HG03103 (cell line): ENCODE data around the gene REEP1.
"Not testable (repeated sequence)": the region's sequence is repeated elsewhere in the genome, so short reads cannot be mapped to it uniquely, and the experiment has no call there.

Experiments used
- ATAC-seq: cut with Tn5 transposase; IDR thresholded peaks from one replicate; pipeline ENCODE4 v1.9.1; 2021; ENCODE audit warnings: low read depth; ENCODE audit not compliant: unreplicated experiment

The REEP1 gene

DNA sequence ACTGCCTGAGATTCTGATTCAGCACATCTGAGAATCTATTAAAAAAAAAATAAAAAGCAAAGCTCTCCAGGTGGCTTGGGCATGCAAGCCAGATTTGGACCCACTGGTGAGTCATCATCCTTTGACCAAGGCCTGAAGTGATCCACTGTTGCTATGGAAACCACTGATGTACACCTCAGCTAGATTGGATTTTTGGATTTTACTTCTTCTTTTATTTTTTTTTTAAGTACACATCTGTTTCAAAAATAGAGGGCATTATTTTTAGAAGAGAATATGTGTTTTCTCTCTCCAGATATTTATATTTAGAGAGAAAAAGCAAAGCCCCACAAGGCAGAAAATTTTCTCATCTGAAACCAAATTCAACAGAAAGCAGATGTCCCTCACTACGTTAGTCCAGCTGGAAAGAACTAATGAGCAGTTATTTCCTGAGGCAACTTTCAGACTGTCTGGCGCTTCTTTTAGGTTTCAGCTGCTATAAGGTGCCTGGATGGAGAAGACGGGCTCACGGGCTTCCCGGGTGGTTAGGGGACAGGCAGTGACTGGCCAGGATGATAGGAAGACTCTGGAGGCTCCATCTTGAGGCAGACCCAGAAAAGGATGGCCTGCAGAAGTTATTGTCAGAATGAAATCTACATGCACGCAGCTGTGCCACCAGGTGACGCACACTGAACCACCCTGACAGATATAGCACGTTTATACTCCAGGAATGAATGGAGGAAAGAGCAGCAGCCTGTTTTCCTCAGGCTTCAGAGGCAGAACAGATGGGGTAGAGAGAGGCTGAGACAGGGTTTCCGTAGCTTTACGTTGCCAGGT, 87.6 kb downstream of the REEP1 start:
- ATAC-seq = no peak

DNA sequence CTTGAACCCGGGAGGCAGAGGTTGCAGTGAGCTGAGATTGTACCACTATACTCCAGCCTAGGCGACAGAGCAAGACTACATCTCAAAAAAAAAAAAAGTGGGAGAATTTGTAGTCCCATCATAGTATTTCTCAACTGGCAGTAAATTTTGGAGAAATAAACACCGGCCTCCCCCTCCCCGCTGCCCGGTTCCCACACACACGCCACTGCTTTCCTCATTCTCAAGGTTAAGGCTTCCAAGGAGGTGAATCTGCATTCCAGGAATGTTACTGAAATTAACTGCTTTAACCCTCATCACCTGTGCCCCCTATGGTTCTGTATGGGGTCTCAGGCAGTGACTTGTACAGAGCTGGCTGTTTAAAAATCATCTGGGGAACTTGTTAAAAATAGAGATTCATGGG, 88.2 kb downstream of the REEP1 start:
- ATAC-seq = no peak

DNA sequence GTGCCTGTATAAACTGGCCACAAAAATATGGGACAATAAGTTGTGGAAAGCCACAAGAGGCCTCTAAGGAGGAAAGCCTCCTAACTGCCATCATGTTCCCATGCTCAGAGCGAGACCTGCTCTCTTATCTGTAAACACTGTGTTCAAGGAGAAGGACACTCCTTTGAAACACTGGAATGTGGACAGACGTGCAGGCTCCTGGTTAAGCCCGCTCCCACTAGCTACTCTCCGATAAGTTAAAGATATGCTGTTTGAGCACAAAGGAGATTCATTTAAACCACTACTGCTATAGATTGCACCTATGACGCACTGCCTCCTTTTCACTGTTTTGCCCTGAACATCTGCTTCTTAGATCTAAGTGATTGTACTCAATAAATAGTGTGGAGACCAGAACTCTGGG, 92.2 kb downstream of the REEP1 start:
- not testable (repeated sequence) for ATAC-seq

DNA sequence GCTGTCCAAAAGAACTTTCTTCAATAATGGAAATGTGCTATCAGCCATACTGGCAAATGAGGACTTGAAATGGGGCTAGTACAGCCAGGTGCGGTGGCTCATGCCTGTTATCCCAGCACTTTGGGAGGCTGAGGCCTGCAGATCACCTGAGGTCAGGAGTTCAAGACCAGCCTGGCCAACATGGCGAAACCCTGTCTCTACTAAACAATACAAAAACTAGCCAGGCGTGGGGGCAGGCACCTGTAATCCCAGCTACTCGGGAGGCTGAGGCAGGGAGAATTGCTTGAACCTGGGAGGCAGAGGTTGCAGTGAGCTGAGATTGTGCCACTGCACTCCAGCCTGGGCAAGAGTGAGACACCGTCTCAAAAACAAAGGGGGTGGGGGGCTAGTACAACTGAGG, 92.6 kb downstream of the REEP1 start:
- ATAC-seq = not testable (repeated sequence)

DNA sequence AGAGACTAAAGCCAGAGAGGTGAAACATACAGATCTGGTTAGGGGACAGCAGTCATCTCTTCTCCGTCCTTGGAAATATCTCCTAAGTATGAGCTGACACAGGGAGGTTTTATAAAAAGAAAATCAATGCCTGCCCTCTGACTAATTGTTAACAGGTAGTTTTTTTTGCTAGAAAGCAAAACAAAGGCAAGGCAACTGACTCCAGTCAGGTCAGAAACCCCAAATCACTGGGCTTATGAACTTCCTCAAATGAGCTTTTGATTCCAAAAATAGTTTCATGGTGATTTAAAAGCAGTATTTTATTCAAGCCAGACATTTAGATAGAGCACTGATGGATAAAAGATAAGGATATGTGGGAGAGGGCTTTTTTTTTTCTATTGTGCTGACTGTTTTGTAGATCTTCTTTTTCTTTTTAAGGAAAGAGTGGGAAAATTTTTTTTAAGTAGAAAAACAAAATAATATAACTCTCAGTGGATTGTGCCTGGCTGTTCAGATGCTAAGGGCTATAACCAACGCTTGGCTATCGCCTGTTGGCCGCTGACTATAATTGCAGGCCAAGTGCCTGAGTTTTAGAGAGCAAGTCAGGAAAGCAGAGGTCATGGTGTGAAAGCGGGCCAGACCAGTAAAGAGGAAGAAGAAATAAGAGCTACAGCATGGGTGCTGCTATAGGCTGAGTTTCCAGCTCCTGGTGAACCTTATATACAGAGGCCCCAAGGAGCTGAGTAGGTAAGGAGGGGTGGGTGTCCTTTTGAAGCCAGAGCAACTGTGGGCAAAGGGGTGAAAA, 93.3 kb downstream of the REEP1 start:
- ATAC-seq = peak; percentile 56

DNA sequence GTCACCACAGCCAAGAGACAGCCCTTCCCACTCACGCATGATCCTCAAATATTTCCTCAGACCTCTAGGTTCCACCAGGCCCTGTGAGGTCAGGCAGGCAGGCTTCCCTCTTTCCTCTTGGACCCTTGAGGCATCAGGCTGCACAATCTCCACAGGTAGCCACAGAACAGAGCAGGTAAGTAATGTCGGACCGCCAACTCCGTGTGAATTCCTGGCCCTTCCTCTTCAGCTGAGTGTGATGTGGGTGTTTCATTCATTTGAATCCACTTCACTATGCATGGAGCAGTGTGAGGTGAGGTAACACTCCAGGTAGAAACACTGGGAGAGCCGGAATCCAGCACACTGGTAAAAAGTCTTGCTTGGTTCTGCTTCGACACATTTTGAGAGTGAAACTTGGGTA, 94.2 kb downstream of the REEP1 start:
- no peak for ATAC-seq

DNA sequence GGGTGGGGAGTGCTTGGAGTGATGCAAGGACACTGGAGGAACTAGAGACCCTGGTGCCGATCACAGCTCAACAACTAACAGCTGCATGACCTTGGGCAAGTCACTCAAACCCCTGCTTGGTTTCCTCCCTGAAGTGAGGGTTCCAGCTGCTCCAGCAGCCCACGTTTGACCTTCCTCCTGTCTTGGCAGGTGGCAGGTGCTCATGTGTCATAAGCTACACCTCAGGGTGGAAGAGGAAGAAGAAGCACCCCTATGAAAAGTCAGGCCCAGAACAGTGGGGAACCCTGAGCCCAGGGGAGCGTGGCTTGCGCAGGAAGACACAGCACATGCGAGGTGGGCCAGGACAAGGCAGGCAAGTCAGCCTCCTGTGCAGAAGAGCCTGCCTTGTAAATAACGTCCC, 95.8 kb downstream of the REEP1 start:
- no peak for ATAC-seq

DNA sequence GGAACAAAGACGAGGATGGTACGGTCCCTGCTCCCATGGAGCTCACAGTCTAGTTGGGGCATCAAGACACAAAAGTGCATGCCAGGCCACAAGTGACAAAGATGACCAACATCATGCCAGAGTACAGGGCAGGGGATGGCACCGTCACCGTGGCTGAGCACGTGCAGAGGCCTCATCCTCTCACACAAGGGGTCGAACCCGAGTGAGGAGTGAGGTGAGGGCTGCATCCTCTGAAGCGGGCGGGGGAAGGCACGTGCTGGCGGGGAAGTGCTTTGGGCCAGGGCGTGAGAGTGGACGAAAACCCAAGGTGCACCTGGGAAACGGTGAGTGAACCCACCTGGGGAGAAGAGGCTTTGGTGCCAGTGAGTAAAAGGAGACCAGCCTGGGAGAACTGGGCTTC, 97.2 kb downstream of the REEP1 start:
- ATAC-seq = no peak

DNA sequence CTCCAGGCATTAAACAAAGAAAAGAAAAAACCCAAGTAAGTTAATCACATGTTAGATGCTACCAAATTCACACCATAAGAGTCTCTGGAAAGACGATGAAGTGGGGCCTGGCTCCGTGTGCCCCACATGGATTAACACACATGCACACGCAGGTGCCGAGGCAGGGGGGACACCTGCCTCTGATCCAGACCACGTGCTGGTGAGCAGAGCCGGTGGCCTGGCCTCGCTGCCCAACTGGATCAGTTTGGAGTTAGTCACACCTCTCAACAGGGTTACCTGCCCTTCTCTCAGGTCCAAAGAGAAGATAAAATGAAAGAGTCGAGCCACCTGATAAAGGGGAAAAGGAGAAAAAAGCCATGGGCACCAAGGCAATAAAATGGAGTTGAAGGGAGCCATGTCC, 97.7 kb downstream of the REEP1 start:
- no peak for ATAC-seq

DNA sequence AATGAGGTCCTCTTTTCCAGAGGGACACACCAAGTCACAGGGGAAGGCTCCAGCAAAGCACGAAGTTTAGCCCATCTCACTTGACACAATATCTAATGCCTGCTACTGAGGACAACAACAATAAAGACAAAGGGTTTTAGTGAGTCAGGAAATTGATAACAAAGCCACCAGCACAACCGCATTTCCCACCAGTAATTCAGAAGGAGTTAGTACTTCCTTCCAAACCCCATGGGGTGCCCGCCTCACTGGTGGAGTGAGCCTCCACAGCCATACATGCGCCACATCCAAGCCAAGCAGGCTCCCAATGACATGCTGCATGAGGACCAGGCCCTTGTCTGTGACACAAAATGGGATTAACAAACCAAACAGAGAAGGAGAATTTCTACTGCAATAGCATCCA, 98.1 kb downstream of the REEP1 start:
- no peak for ATAC-seq

DNA sequence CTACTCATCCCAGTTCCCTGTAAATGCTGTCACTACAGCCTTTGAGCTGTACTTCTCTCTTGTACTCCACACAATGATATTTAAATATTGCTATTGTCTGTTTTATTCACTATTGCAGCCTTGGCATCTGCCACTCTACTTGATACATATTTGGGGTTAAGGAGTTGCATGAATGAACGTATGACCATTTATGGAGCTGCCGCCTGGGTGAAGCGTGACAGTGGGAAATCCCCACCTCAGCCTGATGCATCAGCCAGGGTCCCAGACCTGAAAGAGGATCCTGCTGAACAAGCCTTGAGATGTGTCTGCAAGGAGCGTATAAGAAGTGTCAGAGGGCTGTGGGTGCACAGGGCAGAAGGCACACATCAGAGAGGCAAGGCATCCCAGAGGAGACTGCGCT, 99.1 kb downstream of the REEP1 start:
- peak; percentile 82 for ATAC-seq

DNA sequence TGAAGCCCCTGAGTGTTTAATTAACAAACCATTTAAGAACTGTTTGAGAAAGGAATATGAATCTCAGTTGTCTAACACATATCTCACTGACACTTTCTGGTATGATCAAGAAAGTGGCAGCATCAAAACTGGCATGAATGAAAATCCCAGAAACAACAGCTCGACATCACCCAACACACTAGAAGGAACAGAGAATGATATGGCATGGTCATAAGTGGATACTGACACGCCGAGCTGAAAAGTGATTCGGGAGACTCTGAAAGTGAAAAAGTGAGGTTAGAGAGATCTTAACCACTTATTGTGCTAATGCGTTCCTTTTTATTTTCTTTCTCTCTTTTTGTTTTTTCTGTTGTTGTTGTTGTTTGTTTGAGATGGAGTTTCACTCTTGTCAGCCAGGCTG, 100.3 kb downstream of the REEP1 start:
- no peak for ATAC-seq

DNA sequence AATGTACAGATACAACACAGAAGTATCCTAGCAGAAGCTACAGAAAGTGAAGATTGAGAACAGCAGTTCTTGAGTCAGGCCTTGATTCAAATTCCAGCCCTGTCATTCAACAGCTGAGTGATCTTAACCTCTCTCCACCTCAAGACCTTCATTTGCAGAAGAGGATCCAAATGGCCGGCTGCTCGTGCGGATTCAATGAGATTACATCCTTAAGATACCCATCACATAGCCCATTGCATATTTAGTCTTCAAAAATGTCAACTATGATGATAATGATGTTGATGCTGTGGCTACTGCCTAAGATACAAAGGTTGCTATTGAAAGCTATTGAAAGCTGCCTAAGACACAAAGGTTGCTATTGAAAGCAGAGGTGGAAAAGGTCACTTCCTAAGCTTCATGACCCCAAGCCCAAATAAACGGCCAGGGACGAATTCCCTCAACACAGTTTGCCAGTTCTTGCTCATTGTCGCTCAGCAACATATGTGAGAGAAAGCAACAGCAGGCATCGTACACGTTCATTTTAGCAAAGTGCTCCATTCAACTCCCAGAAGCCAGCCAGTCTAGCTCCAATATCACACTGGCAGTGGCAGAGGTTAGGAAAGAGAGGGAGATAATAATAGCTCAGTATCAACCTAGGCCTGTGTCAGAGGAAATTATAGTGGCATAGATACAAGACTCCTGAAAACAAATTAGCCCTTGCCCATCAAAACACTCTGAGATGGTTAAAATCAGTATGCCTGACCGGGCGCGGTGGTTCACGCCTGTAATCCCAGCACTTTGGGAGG, 102.0 kb downstream of the REEP1 start:
- no peak for ATAC-seq

DNA sequence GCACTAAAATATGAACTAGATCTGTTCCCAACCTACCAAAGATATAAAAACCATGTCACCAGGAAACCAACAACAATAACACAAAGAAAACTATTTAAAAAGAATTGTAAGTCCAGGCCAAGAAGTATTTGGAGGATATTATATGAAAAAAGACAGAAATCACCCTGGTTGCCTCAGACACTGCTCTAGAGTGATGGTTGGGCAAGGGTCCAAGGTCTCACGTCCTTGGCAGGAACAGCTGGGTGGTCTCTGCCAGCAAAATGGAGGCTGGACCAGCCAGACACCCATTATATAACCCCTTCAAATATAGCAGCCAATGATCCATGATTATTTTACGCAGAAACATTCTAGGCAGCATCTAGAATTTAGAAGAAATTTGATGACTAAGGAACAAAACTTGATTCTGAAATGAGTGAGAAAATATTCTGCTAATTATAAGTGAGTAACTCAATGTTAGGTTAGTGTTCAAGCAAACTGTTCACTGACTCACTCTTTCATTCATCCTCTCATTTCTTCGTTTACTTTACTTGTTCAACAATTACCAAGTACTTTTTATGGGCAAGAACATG, 102.8 kb downstream of the REEP1 start:
- no peak for ATAC-seq

DNA sequence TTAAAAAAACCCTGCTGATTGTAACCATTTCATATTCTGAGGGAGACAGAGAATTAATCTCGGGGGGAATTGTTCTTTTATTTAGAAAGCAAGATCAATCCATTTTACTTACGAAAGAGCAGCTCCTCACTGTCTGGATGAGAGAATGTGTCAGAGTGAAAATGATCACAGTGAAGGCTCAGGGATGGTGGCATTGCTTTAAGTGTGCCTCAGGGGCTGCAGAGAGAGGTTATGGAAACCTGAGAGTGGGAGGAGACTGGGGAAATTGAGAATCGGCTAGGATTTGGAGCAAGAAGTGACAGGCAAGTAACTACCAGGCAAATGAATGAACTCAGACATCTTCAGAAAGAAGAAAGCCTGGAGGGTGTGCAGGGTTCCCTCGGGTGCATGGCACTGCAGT, 104.0 kb downstream of the REEP1 start:
- ATAC-seq = no peak

DNA sequence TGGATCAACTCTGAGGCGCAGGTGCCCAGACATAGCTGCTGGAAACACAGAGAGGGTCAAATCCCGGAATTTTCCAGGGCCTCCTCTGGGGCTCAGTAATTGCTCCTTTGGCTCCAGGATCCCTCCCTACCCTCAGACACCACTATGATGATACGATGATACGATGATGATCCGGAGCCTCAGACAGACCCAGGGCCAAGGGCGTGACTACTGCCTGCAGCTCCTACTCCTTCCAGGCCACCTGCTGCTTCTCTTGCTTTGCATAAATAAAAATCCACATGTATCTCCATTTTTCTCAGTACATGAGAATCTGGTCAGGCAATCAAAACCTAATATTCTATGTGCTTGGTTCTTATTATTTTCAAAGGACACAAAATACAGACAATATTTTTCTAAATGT, 104.5 kb downstream of the REEP1 start:
- no peak for ATAC-seq

DNA sequence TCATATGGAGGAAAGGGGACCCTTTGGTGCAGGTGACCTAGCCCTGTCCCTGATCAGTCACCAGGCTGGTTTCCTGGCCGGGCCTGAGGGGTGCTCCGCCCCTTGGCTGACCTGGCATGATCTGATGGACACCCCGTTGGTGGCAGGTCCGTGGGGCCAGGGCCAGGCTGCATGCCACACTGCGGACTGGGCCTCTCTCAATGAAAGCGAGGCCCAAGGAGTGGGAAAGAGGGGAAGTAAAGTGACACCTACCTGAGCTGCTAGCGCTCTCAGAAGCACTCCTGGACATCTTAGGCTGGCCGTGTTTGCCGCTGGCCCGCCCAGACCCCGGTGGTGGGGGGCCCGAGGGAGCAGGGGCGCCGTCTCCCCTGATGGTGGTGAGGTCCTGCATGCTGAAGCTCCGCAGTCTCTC, 105.0 kb downstream of the REEP1 start:
- ATAC-seq = no peak

DNA sequence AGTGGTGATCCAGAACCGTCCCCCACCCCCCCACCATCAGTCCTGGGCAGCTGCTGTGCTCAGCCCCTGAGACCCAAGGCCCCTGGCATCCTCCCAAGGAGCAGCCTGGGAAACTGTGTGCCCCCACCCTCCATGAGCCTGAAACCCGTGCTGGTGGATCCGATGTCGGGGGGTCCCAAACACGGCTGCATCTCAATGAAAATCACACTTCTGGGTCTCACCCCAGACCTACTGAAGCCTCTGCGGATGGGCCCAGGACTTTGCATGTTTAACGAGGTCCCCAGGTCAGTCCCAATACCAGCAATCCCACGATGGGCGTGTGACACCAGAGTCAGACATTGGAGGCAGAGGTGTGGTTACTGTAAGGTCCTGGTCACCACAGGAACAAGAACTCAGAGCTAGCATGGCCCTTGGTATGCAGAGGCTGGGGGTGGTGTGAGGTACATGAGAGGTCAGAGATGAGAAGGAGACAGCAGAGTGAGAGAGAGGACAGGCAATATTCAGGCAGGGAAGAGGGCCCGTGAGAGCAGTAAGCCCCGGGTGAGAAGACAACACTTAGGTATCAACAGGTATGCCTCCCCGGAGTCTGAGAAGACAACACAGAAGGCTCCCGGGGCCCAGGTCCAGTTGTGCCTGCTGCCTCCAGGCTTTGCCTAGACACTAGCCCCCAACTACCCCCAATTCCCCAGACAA, 105.6 kb downstream of the REEP1 start:
- ATAC-seq = no peak

DNA sequence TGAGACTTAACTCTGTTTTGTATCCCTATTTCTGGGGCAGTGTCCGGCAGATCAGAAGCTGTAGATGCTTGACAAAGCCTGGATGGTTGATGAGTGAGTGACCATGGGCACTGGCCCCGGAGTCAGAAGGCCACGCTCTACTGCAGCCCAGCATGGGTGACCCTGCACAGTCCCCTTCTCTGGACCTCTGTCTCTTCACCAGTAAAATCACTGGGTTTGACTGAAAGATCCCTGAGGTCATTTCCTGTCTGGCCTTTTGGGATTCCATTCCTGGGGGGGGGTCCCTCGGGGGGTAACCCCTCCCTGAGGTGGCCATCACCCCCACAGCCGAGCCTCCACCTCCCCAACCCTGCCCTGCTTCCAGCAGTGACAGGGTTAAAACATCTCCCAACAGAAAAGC, 106.5 kb downstream of the REEP1 start:
- no peak for ATAC-seq

DNA sequence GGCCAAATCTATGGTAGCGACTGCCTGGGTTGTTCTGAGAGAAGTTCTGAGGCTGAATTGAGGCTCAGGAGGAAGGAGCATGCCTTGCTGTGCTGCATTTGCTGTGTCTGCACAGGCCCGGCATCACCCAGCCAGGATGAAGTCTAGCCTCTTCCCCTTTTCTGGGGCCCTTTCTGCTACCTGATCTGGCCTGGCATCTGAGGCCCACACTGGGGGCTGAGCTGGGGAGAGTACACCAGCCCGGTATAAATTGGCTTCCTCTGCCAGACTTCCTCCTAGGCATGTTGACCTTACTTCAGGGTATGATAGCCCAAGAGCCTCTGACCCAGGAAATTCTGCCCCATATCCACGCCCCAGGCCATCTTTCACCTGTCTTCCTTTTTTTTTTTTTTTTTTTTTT, 108.2 kb downstream of the REEP1 start:
- no peak for ATAC-seq
